ENCODE data around the gene APEH.
A peak's percentile ranks its signal among the peaks of the same experiment; 100 is the strongest.

APEH gene

GRCh38 chr3:49665822-49666519, 8.2 kb upstream of the APEH start:
- H2AFZ ChIP-seq (ENCODE audit: low read depth, low read length), result no peak overlapping the region

GRCh38 chr3:49666592-49666991, 7.6 kb upstream of the APEH start:
- H3K4me3 ChIP-seq (ENCODE audit: low read length), result no peak overlapping the region
- peaks cover 8% of the 10 kb centered on the region for H3K36me3 ChIP-seq (ENCODE audit: insufficient read depth, low read length)
- H3K27me3 ChIP-seq (ENCODE audit: insufficient read depth, low read length), result no peaks in the 10 kb centered on the region
- H2AFZ ChIP-seq (ENCODE audit: low read depth, low read length), result no peak overlapping the region
- H3K9me3 ChIP-seq (ENCODE audit: low read length), result no peaks in the 10 kb centered on the region
- no peaks in the 10 kb centered on the region for H3K4me1 ChIP-seq (ENCODE audit: insufficient read depth, low read length)

More at GRCh38 chr3:49665822-49666519, 8.2 kb upstream of the APEH start:
- Histone ChIP-seq H3K27me3 (ENCODE audit: insufficient read depth, low read length) (no peaks in the 10 kb centered on the region), H3K36me3 (ENCODE audit: insufficient read depth, low read length) (peaks cover 8% of the 10 kb centered on the region), H3K4me1 (ENCODE audit: insufficient read depth, low read length) (no peaks in the 10 kb centered on the region), H3K9me3 (ENCODE audit: low read length) (no peaks in the 10 kb centered on the region), H3K4me3 (ENCODE audit: low read length) (no peak overlapping the region)

GRCh38 chr3:49667701-49668413, 6.3 kb upstream of the APEH start:
- Histone ChIP-seq H3K4me1 (ENCODE audit: insufficient read depth, low read length) (no peaks in the 10 kb centered on the region), H3K27me3 (ENCODE audit: insufficient read depth, low read length) (no peaks in the 10 kb centered on the region), H3K36me3 (ENCODE audit: insufficient read depth, low read length) (peaks cover 8% of the 10 kb centered on the region), H3K9me3 (ENCODE audit: low read length) (no peaks in the 10 kb centered on the region), H3K4me3 (ENCODE audit: low read length) (no peak overlapping the region), H2AFZ (ENCODE audit: low read depth, low read length) (no peak overlapping the region)

- Histone ChIP-seq H3K9me3 (ENCODE audit: low read length) (no peaks in the 10 kb centered on the region), H3K27me3 (ENCODE audit: insufficient read depth, low read length) (no peaks in the 10 kb centered on the region), H3K4me3 (ENCODE audit: low read length) (no peak overlapping the region), H3K4me1 (ENCODE audit: insufficient read depth, low read length) (peaks cover 5% of the 10 kb centered on the region), H2AFZ (ENCODE audit: low read depth, low read length) (no peak overlapping the region), H3K36me3 (ENCODE audit: insufficient read depth, low read length) (peaks cover 8% of the 10 kb centered on the region)
Observed at GRCh38 chr3:49668414-49668797, 5.7 kb upstream of the APEH start.

- Histone ChIP-seq H3K9me3 (ENCODE audit: low read length) (no peaks in the 10 kb centered on the region), H3K27me3 (ENCODE audit: insufficient read depth, low read length) (no peaks in the 10 kb centered on the region), H3K4me1 (ENCODE audit: insufficient read depth, low read length) (peaks cover 6% of the 10 kb centered on the region), H3K4me3 (ENCODE audit: low read length) (no peak overlapping the region), H2AFZ (ENCODE audit: low read depth, low read length) (no peak overlapping the region), H3K36me3 (ENCODE audit: insufficient read depth, low read length) (peaks cover 8% of the 10 kb centered on the region)
Observed at GRCh38 chr3:49668861-49669260, 5.3 kb upstream of the APEH start.

GRCh38 chr3:49669352-49669751, 4.8 kb upstream of the APEH start:
- Histone ChIP-seq H3K4me3 (ENCODE audit: low read length) (no peak overlapping the region), H3K4me1 (ENCODE audit: insufficient read depth, low read length) (peaks cover 6% of the 10 kb centered on the region), H3K27me3 (ENCODE audit: insufficient read depth, low read length) (no peaks in the 10 kb centered on the region), H3K9me3 (ENCODE audit: low read length) (no peaks in the 10 kb centered on the region), H2AFZ (ENCODE audit: low read depth, low read length) (no peak overlapping the region), H3K36me3 (ENCODE audit: insufficient read depth, low read length) (peaks cover 8% of the 10 kb centered on the region)

GRCh38 chr3:49670940-49671290, 3.2 kb upstream of the APEH start:
- H3K36me3 ChIP-seq (ENCODE audit: insufficient read depth, low read length), result peaks cover 6% of the 10 kb centered on the region
- H3K4me1 ChIP-seq (ENCODE audit: insufficient read depth, low read length), result peaks cover 13% of the 10 kb centered on the region
- H3K27me3 ChIP-seq (ENCODE audit: insufficient read depth, low read length), result no peaks in the 10 kb centered on the region
- no peak overlapping the region for H2AFZ ChIP-seq (ENCODE audit: low read depth, low read length)
- H3K9me3 ChIP-seq (ENCODE audit: low read length), result no peaks in the 10 kb centered on the region
- no peak overlapping the region for H3K4me3 ChIP-seq (ENCODE audit: low read length)

GRCh38 chr3:49671291-49672288, 2.6 kb upstream of the APEH start:
- peaks cover 13% of the 10 kb centered on the region for H3K4me1 ChIP-seq (ENCODE audit: insufficient read depth, low read length)
- H3K27me3 ChIP-seq (ENCODE audit: insufficient read depth, low read length), result no peaks in the 10 kb centered on the region
- H2AFZ ChIP-seq (ENCODE audit: low read depth, low read length), result no peak overlapping the region
- H3K36me3 ChIP-seq (ENCODE audit: insufficient read depth, low read length), result peaks cover 13% of the 10 kb centered on the region
- no peaks in the 10 kb centered on the region for H3K9me3 ChIP-seq (ENCODE audit: low read length)
- no peak overlapping the region for H3K4me3 ChIP-seq (ENCODE audit: low read length)

- Histone ChIP-seq H3K27me3 (ENCODE audit: insufficient read depth, low read length) (no peaks in the 10 kb centered on the region), H3K36me3 (ENCODE audit: insufficient read depth, low read length) (peaks cover 29% of the 10 kb centered on the region), H3K4me3 (ENCODE audit: low read length) (peak overlapping the region; percentile 77), H3K9me3 (ENCODE audit: low read length) (no peaks in the 10 kb centered on the region), H3K4me1 (ENCODE audit: insufficient read depth, low read length) (peaks cover 13% of the 10 kb centered on the region), H2AFZ (ENCODE audit: low read depth, low read length) (no peak overlapping the region)
Observed at GRCh38 chr3:49673121-49673714, 933 bp upstream of the APEH start.

GRCh38 chr3:49674497-49674983, 389 bp downstream of the APEH start:
- Histone ChIP-seq H3K27me3 (ENCODE audit: insufficient read depth, low read length) (no peaks in the 10 kb centered on the region), H3K4me3 (ENCODE audit: low read length) (peak overlapping the region; percentile 77), H3K9me3 (ENCODE audit: low read length) (no peaks in the 10 kb centered on the region), H3K36me3 (ENCODE audit: insufficient read depth, low read length) (peaks cover 42% of the 10 kb centered on the region), H3K4me1 (ENCODE audit: insufficient read depth, low read length) (peaks cover 13% of the 10 kb centered on the region), H2AFZ (ENCODE audit: low read depth, low read length) (peak overlapping the region; percentile 42)

GRCh38 chr3:49675912-49676311, 1.8 kb downstream of the APEH start:
- no peak overlapping the region for H3K4me3 ChIP-seq (ENCODE audit: low read length)
- H3K4me1 ChIP-seq (ENCODE audit: insufficient read depth, low read length), result peaks cover 13% of the 10 kb centered on the region
- H3K9me3 ChIP-seq (ENCODE audit: low read length), result no peaks in the 10 kb centered on the region
- no peak overlapping the region for H2AFZ ChIP-seq (ENCODE audit: low read depth, low read length)
- H3K36me3 ChIP-seq (ENCODE audit: insufficient read depth, low read length), result peaks cover 54% of the 10 kb centered on the region
- no peaks in the 10 kb centered on the region for H3K27me3 ChIP-seq (ENCODE audit: insufficient read depth, low read length)

- Histone ChIP-seq H3K4me1 (ENCODE audit: insufficient read depth, low read length) (no peaks in the 10 kb centered on the region), H3K9me3 (ENCODE audit: low read length) (no peaks in the 10 kb centered on the region), H3K27me3 (ENCODE audit: insufficient read depth, low read length) (no peaks in the 10 kb centered on the region), H3K36me3 (ENCODE audit: insufficient read depth, low read length) (peaks cover 82% of the 10 kb centered on the region), H2AFZ (ENCODE audit: low read depth, low read length) (no peak overlapping the region), H3K4me3 (ENCODE audit: low read length) (no peak overlapping the region)
Observed at GRCh38 chr3:49680493-49681231, 6.5 kb downstream of the APEH start.

All from neuron (in vitro differentiated cells).